Stimulated activated CD4-positive, alpha-beta T cell treated with anti-CD3 and anti-CD28 coated beads, Interleukin-2, amount 100 ng/mL, for 24 hours (primary cell): ENCODE results near the gene SHPK.

ENCODE experiments used
- DNase-seq, 2 donors: peaks; one replicate each; pipeline ENCODE4 v3.0.0-alpha.2; 2020

SHPK gene

DNA sequence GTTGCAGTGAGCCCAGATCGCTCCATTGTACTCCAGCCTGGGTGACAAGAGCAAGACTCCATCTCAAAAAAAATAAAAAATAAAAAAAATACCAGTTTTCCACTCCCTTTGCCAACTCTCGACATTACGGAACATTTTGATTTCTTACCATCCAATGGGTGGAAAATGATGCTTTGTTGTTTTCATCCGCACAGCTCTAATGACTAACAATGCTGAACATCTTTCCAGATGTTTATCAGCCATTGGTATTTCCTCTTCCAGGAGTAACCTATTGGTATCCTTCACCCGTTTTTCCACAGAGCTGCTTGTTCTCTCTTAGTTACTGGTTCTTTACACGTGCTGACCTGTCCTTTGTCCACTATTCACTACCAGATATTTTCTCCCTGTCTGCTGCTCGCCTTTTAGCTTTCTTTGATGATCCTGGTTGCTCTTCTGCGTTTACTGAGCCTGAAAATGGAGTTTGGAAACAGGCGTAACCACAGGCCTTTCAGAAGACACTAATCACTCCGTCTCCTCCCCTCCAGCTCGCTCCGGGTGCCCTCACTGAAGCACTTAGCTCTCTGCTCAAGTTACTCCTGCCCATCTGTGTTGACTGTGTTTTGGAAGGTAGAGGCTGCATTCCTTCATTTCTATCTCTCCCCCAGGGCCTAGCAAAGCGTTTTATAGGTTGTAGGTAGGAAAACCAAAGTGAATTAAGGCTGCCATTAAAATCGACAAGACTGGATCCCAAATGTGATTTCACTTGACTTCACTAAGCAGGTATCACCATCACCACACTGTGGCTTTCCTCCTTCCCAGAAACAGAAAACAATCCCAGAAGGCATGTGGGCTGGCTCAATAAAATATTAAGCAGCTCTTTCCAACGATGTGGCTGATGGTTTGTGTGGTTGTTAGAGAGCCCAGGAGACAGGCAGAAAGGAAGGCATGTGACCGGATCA is 8.9 kb downstream of the SHPK start:
- DNase-seq: no peak

DNA sequence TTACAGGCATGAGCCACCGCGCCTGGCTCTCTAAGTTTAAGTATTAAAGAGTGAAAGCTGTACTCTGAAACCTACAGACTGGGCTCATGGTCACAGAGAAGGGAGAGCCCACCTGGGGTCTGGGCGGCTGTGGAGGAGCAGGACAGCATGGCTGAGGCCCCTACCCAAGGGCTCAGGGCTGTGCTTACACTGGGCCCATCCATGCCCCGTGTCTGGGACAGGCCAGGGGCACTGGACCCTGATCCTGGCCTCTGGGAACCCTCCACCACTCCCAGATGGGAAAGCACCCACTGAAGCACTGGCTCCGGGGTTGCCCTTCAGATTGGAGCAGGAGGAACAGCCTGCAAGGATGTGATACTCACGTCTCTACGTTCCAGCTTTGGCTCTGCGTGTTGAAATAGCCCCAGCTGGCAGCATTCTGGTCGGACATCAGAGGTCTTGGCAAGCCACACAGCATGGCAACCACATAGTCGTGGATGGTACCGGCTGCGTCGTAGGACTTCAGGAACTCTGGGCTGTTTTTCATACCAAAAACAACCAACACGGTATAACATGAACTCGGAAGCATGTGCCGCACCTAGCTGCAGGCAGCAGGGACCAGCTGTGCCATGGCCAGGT is 13.0 kb downstream of the SHPK start:
- no peak for DNase-seq

GRCh38 chr17:3621146-3621720 is 14.8 kb downstream of the SHPK start:
- no peak for DNase-seq

- DNase-seq: no peak
These were observed 20.7 kb downstream of the SHPK start for GRCh38 chr17:3615160-3615870.

DNA sequence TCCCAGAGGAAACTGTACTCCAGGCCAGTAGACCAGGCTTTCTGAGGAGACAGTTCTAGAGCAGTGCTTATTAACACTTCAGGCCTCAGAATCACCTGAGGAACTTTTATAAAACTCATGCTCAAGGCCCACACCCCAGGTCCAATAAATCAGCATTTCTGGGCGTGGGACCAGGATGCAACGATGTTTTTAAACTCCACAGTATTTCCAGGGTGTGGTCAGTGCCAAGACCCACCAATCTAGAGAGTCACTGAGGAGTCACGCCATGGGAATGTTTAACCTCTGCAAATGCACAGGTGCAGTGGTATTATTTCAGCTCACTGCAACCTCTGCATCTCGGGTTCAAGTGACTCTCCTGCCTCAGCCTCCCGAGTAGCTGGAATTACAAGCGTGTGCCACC is 22.9 kb downstream of the SHPK start:
- no peak for DNase-seq

GRCh38 chr17:3610523-3610922 is 25.5 kb downstream of the SHPK start:
- DNase-seq: no peak

DNA sequence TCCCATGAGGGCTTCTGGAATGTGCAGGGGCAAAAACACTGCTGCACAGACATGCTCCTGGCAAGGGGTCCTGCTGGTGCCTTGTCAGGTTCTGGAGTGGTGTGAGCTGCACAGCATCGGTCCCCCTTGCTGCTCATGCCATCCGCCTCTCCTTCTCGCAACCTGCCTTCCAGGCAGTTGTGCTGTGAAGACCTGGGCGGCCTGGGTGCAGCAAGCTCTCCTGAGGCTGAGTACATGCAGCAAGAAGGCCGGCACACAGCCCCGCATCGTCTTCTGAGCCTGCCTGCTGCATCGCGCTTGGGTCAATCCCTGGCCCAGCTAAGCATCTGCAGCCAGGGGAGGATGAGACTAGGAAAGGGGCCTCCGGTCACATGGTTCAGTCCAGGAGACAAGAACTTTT is 26.4 kb downstream of the SHPK start:
- no peak for DNase-seq

GRCh38 chr17:3603870-3604259 is 32.2 kb downstream of the SHPK start:
- DNase-seq: no peak

GRCh38 chr17:3603119-3603869 is 32.8 kb downstream of the SHPK start:
- DNase-seq: no peak

- DNase-seq: peak in 1 of 2 donors; percentile 24
These were observed 33.6 kb downstream of the SHPK start for GRCh38 chr17:3602499-3602898.

DNA sequence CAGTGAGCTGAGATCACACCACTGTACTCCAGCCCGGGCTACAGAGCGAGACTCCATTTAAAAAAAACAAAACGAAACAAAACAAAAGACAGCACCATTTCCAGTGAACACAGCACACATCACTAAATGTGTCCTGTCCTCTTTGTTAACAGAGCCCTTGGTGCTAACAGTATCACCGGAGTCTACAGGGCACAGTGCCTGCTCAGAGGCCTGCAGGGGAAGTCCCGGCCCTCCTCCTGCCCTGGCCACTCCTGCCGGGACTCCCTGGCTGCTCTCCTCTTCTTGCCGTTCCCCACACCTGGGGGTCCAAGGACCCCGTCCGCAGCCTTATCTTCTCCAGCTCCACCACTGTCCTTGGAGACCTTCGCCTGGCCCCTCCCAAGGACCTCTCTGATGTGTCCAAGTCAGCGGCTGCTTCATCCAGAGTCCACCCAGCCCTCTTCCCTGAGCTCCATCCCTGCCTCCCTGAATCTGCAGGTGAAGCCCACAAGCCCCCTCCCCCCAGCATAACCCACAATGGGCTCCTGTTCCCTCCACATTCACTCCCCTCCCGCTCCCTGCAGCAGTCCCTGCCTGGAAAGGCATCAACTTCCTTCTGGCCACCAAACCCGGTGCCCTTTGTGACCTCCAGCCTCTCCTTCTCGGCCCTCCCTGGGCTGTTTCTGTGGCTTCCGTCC is 35.4 kb downstream of the SHPK start:
- DNase-seq: no peak

- DNase-seq: no peak
These were observed 38.0 kb downstream of the SHPK start for GRCh38 chr17:3598078-3598477.

- no peak for DNase-seq
These were observed 39.1 kb downstream of the SHPK start for GRCh38 chr17:3596804-3597464.

- DNase-seq: no peak
These were observed 41.1 kb downstream of the SHPK start for GRCh38 chr17:3594976-3595375.

DNA sequence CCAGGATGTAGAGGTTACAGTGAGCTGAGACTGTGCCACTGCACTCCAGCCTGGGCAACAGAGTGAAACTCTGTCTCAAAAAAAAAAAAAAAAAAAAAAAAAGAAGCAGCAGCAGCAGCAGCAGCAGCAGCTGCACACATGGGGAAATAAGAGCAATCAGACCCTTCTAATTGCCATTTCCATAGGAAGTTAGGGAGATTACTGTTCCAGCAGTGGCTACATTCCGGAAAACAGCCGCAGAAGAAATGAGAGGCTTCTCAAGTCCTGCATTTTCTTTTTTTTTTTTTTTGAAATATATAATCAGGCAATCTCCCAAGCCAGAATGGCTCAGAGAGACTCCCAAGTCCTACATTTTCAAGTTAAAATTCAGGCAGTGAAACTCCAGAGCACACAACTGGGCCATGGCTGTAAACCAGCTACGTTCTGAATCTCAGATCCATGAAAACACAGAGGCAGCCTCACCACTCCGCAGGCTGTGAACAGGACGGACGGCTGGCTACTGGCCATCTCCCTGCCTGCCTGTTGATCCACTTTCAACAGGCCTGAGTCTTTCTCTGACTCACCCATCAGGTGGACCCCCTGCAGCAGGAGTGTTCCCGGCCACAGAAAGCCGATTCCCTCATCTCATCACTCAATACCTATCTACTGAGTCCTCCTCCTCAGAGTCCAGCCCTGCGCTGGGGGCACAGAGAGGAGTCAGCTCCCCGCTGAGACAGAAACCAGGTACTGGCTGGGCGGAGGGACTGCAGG is 41.8 kb downstream of the SHPK start:
- no peak for DNase-seq

DNA sequence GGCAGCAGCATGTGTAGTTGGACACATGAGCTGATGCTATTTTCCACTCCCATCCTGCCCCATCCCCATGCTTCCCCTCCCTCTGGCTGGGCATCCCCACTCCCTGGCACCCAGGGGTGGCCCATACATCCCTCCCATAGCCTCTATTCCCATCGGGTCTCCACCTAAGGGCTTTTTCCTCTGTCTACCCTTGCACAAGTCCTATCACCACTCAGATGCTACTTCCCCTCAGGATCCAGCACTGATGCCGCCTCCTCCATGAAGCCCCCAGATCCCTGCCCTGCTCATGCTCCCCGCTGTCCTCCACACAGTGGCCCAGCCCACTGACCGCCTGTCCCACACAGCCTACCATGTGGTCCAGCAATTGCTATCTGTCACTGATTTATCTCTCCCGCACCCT is 42.7 kb downstream of the SHPK start:
- no peak for DNase-seq

DNA sequence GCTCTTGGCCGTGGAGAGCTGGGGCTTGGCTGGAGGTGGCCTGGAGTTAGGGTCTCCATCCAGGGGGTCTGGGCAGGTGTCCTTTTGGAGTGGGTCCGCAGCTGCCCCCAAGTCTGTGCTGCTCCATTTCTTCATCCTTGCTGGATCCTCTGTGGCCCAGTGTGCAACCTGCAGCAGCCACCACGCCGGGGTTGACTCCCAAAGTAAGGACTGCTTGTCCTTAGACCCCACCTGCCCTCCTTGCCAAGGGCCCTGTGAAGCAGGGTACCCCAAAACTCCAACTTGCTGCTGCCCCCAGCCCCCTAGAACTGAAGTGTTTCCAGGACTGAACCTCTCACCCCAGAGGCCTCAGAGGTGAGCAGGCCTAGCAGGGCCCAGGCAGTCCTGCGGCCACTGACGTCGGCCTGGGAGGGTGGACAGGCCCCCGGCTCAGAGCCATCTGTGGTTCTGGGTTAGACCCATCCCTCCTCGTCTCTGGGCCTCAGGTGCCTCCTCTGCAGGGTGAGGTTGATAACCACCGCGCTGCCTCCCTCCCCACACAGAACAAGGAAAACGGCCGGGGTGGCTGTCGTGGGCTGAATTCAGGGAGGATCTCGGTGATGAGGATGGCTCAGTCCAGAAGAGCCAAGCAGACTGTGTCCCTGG is 43.7 kb downstream of the SHPK start:
- no peak for DNase-seq

- DNase-seq: no peak
These were observed 45.3 kb downstream of the SHPK start for GRCh38 chr17:3590768-3591167.

- no peak for DNase-seq
These were observed 45.8 kb downstream of the SHPK start for GRCh38 chr17:3590231-3590630.

GRCh38 chr17:3589784-3590183 is 46.3 kb downstream of the SHPK start:
- no peak for DNase-seq
